Measurements from ENCODE around the gene SOSTDC1.

SOSTDC1 gene

DNA sequence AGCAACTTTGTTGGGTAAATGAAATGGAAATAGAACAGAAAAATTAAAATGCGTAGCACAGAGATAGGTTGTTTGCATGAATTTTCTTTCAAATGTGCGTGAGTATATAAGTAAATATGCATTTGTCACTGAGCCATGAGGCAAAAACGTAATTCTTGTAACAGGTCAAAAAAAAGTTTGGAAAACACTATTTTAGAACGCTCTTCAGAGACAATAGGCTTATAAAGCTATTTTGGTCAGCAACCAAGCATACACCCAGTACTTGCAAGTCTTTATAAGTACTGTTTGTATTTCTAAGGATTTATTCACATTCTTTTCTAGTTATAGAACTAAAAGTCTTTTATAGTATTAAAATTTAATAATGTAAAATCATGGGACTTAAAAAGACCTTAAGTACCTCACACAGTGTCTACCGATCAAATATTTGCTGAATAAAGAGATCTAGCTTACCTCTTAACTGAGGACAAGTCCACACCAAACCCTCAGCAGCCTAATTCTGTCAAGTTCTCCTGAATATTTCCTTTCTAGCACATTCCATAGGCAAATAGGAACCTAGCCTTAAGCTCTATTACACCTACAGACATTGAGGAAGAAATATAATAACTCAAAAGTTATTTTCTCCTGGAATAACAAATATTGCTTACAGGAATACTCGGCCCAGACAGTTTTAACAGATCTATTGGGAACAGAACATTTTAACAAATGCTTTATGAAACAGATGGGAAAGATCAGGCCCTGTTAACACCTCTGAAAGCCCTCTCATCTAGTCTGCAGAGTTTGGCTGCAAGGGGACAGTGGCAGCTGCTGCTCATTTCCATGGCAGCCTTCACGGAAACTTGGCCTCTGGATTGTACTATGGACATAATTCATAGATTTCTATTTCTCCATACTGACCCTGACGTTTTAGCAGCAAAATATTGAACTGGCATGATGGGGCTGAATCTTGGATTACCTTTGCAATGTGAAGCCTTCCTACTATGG is 53.0 kb downstream of the SOSTDC1 start:
- TF ChIP-seq, protein P1, sequence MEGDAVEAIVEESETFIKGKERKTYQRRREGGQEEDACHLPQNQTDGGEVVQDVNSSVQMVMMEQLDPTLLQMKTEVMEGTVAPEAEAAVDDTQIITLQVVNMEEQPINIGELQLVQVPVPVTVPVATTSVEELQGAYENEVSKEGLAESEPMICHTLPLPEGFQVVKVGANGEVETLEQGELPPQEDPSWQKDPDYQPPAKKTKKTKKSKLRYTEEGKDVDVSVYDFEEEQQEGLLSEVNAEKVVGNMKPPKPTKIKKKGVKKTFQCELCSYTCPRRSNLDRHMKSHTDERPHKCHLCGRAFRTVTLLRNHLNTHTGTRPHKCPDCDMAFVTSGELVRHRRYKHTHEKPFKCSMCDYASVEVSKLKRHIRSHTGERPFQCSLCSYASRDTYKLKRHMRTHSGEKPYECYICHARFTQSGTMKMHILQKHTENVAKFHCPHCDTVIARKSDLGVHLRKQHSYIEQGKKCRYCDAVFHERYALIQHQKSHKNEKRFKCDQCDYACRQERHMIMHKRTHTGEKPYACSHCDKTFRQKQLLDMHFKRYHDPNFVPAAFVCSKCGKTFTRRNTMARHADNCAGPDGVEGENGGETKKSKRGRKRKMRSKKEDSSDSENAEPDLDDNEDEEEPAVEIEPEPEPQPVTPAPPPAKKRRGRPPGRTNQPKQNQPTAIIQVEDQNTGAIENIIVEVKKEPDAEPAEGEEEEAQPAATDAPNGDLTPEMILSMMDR (IDR thresholded peaks at IDR 0.05; ENCODE audit: insufficient read depth, low read depth, low read length, missing control alignments): no peak
- H3K4me3 ChIP-seq (ENCODE audit: low read depth, low read length): no peak overlapping the region
- DNase-seq (ENCODE audit: low read depth): no peak
